ENCODE results near the gene ANXA8L1.
"Not testable (repeated sequence)": the region's sequence is repeated elsewhere in the genome, so short reads cannot be mapped to it uniquely, and the experiment has no call there.

ANXA8L1 gene

GRCh38 chr10:46397767-46398166, 22.2 kb downstream of the ANXA8L1 start:
- peak; percentile 20 for DNase-seq (ENCODE audit: low read depth, low spot score)

GRCh38 chr10:46398212-46398886, 22.8 kb downstream of the ANXA8L1 start:
- peak; percentile 33 for DNase-seq (ENCODE audit: low read depth, low spot score)

GRCh38 chr10:46409556-46409955, 34.0 kb downstream of the ANXA8L1 start:
- DNase-seq (ENCODE audit: low read depth, low spot score), result not testable (repeated sequence)

GRCh38 chr10:46411123-46411522, 35.5 kb downstream of the ANXA8L1 start:
- DNase-seq (ENCODE audit: low read depth, low spot score), result not testable (repeated sequence)

GRCh38 chr10:46412665-46413064, 37.1 kb downstream of the ANXA8L1 start:
- DNase-seq (ENCODE audit: low read depth, low spot score), result not testable (repeated sequence)

- not testable (repeated sequence) for DNase-seq (ENCODE audit: low read depth, low spot score)
Observed at GRCh38 chr10:46415291-46415690, 39.7 kb downstream of the ANXA8L1 start.

GRCh38 chr10:46418283-46418682, 42.7 kb downstream of the ANXA8L1 start:
- DNase-seq (ENCODE audit: low read depth, low spot score), result not testable (repeated sequence)

GRCh38 chr10:46419570-46420379, 44.2 kb downstream of the ANXA8L1 start:
- not testable (repeated sequence) for DNase-seq (ENCODE audit: low read depth, low spot score)

GRCh38 chr10:46423550-46423949, 48.0 kb downstream of the ANXA8L1 start:
- DNase-seq (ENCODE audit: low read depth, low spot score), result not testable (repeated sequence)

GRCh38 chr10:46440942-46441341, 65.4 kb downstream of the ANXA8L1 start:
- not testable (repeated sequence) for DNase-seq (ENCODE audit: low read depth, low spot score)
